GM23338 (cell line): ENCODE results near the gene PRMT1.

Source experiments
- ETS1 ChIP-seq: IDR thresholded peaks from 2 replicates; pipeline ENCODE4 v1.6.1; 2016; ENCODE audit warnings: antibody characterized with exemption
- EZH2 ChIP-seq: fragments of 200-600 bp; sonication (generic); IDR thresholded peaks from one replicate; pipeline ENCODE4 v1.8.0; 2017; ENCODE audit warnings: antibody characterized with exemption, mild to moderate bottlenecking, low read depth; ENCODE audit not compliant: unreplicated experiment
- EZH2phosphoT487 ChIP-seq: fragments of 200-600 bp; sonication (generic); IDR thresholded peaks from one replicate; pipeline ENCODE4 v1.8.1; 2018; ENCODE audit warnings: antibody characterized with exemption; ENCODE audit not compliant: unreplicated experiment
- JUNB ChIP-seq: IDR thresholded peaks from one replicate; pipeline ENCODE4 v1.6.1; 2016; ENCODE audit warnings: antibody characterized with exemption; ENCODE audit not compliant: unreplicated experiment
- NANOG ChIP-seq: IDR thresholded peaks from 2 replicates; pipeline ENCODE4 v1.6.1; 2016; ENCODE audit warnings: antibody characterized with exemption, borderline replicate concordance
- POLR2AphosphoS5 ChIP-seq: IDR thresholded peaks from 2 replicates; pipeline ENCODE4 v1.6.1; 2016; ENCODE audit warnings: antibody characterized with exemption, low read depth
- REST ChIP-seq: IDR thresholded peaks from one replicate; pipeline ENCODE4 v1.6.1; 2018; ENCODE audit warnings: antibody characterized with exemption; ENCODE audit not compliant: unreplicated experiment
- ZNF114 ChIP-seq: fragments of 250-450 bp; sonication (Bioruptor Pico); IDR thresholded peaks from 2 replicates; pipeline ENCODE4 v1.5.0; 2020; ENCODE audit warnings: mild to moderate bottlenecking, moderate library complexity
- TF ChIP-seq, protein P1 (sequence below), 2 experiments: fragments of 200-600 bp in 1 of 2; sonication (generic) in 1 of 2; conservative IDR thresholded peaks; 2 replicates each; pipeline versions ENCODE4 v1.5.1 to v1.6.1; 2016 to 2017; ENCODE audit warnings: antibody characterized with exemption in 2 of 2, low read depth in 2 of 2, mild to moderate bottlenecking in 2 of 2, moderate library complexity in 1 of 2
- TF ChIP-seq, protein P2 (sequence below): fragments of 250-450 bp; sonication (Bioruptor Pico); IDR thresholded peaks from 2 replicates; pipeline ENCODE4 v1.5.0; 2020; ENCODE audit warnings: mild to moderate bottlenecking, moderate library complexity

DNA sequence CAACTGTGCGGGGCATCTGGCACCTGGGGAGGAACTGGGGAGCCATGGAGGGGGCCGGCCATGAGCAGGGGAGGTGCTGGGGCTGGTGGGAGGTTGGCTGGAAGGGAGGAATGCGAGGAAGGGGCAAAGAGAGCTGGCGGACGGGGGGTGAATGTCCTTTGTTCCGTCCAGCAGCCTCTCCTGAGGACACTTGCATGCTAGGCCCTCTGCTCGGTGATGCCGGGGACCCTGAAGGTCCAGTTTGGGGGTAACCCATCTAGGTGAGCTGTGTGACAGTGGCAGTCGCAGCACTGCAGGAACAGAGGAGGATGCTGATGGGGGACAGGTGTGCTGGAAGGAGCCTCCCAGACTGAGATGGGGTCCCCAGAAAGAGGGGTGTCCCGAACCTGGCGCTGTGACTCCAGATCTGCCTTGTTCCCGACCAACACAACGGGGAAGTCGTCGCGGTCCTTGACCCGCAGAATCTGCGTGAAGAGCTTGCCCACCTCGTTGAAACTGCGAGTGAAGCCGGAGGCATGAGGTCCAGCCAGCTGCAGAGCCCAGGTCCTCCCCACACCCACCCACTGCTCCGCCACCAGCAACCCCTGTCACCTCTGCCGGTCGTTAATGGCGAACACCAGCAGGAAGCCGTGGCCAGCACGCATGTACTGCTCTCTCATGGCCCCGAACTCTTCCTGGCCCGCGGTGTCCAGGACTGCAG lies 40.7 kb upstream of the PRMT1 start:
- TF ChIP-seq ETS1 (no peak), EZH2 (no peak), POLR2AphosphoS5 (no peak), JUNB (no peak), REST (no peak), EZH2phosphoT487 (no peak), ZNF114 (CRISPR knock-in tag) (no peak), NANOG (no peak)
- TF ChIP-seq, protein P1, sequence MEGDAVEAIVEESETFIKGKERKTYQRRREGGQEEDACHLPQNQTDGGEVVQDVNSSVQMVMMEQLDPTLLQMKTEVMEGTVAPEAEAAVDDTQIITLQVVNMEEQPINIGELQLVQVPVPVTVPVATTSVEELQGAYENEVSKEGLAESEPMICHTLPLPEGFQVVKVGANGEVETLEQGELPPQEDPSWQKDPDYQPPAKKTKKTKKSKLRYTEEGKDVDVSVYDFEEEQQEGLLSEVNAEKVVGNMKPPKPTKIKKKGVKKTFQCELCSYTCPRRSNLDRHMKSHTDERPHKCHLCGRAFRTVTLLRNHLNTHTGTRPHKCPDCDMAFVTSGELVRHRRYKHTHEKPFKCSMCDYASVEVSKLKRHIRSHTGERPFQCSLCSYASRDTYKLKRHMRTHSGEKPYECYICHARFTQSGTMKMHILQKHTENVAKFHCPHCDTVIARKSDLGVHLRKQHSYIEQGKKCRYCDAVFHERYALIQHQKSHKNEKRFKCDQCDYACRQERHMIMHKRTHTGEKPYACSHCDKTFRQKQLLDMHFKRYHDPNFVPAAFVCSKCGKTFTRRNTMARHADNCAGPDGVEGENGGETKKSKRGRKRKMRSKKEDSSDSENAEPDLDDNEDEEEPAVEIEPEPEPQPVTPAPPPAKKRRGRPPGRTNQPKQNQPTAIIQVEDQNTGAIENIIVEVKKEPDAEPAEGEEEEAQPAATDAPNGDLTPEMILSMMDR (conservative IDR thresholded peaks at IDR 0.05; ENCODE audit: low read depth in 2 of 2): no peak
- TF ChIP-seq, protein P2, sequence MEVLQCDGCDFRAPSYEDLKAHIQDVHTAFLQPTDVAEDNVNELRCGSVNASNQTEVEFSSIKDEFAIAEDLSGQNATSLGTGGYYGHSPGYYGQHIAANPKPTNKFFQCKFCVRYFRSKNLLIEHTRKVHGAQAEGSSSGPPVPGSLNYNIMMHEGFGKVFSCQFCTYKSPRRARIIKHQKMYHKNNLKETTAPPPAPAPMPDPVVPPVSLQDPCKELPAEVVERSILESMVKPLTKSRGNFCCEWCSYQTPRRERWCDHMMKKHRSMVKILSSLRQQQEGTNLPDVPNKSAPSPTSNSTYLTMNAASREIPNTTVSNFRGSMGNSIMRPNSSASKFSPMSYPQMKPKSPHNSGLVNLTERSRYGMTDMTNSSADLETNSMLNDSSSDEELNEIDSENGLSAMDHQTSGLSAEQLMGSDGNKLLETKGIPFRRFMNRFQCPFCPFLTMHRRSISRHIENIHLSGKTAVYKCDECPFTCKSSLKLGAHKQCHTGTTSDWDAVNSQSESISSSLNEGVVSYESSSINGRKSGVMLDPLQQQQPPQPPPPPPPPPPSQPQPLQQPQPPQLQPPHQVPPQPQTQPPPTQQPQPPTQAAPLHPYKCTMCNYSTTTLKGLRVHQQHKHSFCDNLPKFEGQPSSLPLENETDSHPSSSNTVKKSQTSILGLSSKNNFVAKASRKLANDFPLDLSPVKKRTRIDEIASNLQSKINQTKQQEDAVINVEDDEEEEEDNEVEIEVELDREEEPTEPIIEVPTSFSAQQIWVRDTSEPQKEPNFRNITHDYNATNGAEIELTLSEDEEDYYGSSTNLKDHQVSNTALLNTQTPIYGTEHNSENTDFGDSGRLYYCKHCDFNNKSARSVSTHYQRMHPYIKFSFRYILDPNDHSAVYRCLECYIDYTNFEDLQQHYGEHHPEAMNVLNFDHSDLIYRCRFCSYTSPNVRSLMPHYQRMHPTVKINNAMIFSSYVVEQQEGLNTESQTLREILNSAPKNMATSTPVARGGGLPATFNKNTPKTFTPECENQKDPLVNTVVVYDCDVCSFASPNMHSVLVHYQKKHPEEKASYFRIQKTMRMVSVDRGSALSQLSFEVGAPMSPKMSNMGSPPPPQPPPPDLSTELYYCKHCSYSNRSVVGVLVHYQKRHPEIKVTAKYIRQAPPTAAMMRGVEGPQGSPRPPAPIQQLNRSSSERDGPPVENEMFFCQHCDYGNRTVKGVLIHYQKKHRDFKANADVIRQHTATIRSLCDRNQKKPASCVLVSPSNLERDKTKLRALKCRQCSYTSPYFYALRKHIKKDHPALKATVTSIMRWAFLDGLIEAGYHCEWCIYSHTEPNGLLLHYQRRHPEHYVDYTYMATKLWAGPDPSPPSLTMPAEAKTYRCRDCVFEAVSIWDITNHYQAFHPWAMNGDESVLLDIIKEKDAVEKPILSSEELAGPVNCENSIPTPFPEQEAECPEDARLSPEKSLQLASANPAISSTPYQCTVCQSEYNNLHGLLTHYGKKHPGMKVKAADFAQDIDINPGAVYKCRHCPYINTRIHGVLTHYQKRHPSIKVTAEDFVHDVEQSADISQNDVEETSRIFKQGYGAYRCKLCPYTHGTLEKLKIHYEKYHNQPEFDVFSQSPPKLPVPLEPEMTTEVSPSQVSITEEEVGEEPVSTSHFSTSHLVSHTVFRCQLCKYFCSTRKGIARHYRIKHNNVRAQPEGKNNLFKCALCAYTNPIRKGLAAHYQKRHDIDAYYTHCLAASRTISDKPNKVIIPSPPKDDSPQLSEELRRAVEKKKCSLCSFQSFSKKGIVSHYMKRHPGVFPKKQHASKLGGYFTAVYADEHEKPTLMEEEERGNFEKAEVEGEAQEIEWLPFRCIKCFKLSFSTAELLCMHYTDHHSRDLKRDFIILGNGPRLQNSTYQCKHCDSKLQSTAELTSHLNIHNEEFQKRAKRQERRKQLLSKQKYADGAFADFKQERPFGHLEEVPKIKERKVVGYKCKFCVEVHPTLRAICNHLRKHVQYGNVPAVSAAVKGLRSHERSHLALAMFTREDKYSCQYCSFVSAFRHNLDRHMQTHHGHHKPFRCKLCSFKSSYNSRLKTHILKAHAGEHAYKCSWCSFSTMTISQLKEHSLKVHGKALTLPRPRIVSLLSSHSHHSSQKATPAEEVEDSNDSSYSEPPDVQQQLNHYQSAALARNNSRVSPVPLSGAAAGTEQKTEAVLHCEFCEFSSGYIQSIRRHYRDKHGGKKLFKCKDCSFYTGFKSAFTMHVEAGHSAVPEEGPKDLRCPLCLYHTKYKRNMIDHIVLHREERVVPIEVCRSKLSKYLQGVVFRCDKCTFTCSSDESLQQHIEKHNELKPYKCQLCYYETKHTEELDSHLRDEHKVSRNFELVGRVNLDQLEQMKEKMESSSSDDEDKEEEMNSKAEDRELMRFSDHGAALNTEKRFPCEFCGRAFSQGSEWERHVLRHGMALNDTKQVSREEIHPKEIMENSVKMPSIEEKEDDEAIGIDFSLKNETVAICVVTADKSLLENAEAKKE (CRISPR knock-in tag): no peak
